Calu3 (cell line): ENCODE data around the gene YTHDC1. TPM values are rescaled to one million over a fixed set of nuclear protein-coding genes. Genes with fewer than 3 reads are reported as not detected.
A peak's percentile ranks its signal among the peaks of the same experiment; 100 is the strongest.

Source experiments
- BruUV-seq: library from RNA; stranded (reverse); fragments of 400-500 nt; replicated peaks from 2 replicates; lab custom pipeline; 2021; lab: Mats Ljungman, UMichigan
- CTCF ChIA-PET: fragments of 300-600 bp; sonication (Branson Sonifier 250); formaldehyde crosslinking; loops from one replicate; lab custom pipeline; 2022; ENCODE audit warnings: antibody characterized with exemption; lab: Charles Lee
- DNase-seq: peaks from one replicate; pipeline ENCODE4 v3.0.0; 2022
- H3K27ac Mint-ChIP-seq: one replicate; pipeline ENCODE4 v1.8.0; 2022; ENCODE audit warnings: mixed read lengths; ENCODE audit not compliant: unreplicated experiment
- H3K27me3 Mint-ChIP-seq: one replicate; pipeline ENCODE4 v1.8.0; 2022; ENCODE audit warnings: mixed read lengths; ENCODE audit not compliant: unreplicated experiment
- H3K36me3 Mint-ChIP-seq: one replicate; pipeline ENCODE4 v1.8.0; 2022; ENCODE audit warnings: mild to moderate bottlenecking, moderate library complexity, mixed read lengths; ENCODE audit not compliant: insufficient read depth, unreplicated experiment
- H3K4me1 Mint-ChIP-seq: one replicate; pipeline ENCODE4 v1.8.0; 2022; ENCODE audit warnings: mild to moderate bottlenecking, low read depth, mixed read lengths; ENCODE audit not compliant: unreplicated experiment
- H3K4me3 Mint-ChIP-seq: one replicate; pipeline ENCODE4 v1.8.0; 2022; ENCODE audit warnings: mild to moderate bottlenecking, low read depth, moderate library complexity, mixed read lengths; ENCODE audit not compliant: unreplicated experiment
- H3K9me3 Mint-ChIP-seq: one replicate; pipeline ENCODE4 v1.8.0; 2022; ENCODE audit warnings: low read depth, mixed read lengths; ENCODE audit not compliant: unreplicated experiment
- CTCF ChIP-seq: fragments of 200-600 bp; IDR thresholded peaks from one replicate; pipeline ENCODE4 v1.8.0; 2022; ENCODE audit warnings: antibody characterized with exemption; ENCODE audit not compliant: unreplicated experiment
- intact Hi-C: fragments of 100-400 bp; cut with micrococcal nuclease; formaldehyde crosslinking; loops from one replicate; pipeline ENCODE4 v1.10.0; 2022; ENCODE audit not compliant: unreplicated experiment
- total RNA-seq: library from RNA; stranded (reverse); gene quantifications from 2 replicates; pipeline ENCODE4 v1.2.3, GENCODE V29; 2022

The YTHDC1 gene
- total RNA-seq, 1 experiment from 2014 or later = 68.6 TPM

GRCh38 chr4:68347845-68348244, 2.0 kb downstream of the YTHDC1 start:
- Mint-ChIP-seq H3K9me3 (no peaks in the 10 kb centered on the region), H3K27ac (peak overlapping the region; percentile 94), H3K4me1 (peaks cover 5% of the 10 kb centered on the region), H3K27me3 (no peaks in the 10 kb centered on the region), H3K36me3 (peaks cover 31% of the 10 kb centered on the region), H3K4me3 (peak overlapping the region; percentile 98)
- TF ChIP-seq CTCF = no peak
- DNase-seq = no peak
- intact Hi-C loops = loop anchor here (2.0 kb wide), 1 partner anchor 21 kb away; no protein-coding TSS in a partner anchor
- BruUV-seq = no TSS peak
- CTCF ChIA-PET = interaction anchor here (0.7 kb wide), 1 partner anchor 28 kb away, joined by 3 read pairs; no protein-coding TSS in a partner anchor

- H3K4me1 Mint-ChIP-seq = peaks cover 14% of the 10 kb centered on the region
- H3K9me3 Mint-ChIP-seq = no peaks in the 10 kb centered on the region
- no TSS peak for BruUV-seq
- H3K27ac Mint-ChIP-seq = peak overlapping the region; percentile 30
- no peak for DNase-seq
- intact Hi-C loops = loop anchor here (2.0 kb wide), 1 partner anchor 22 kb away; no protein-coding TSS in a partner anchor
- H3K27me3 Mint-ChIP-seq = no peaks in the 10 kb centered on the region
- no peak for TF ChIP-seq CTCF
- peak overlapping the region; percentile 98 for H3K4me3 Mint-ChIP-seq
- H3K36me3 Mint-ChIP-seq = peaks cover 31% of the 10 kb centered on the region
- CTCF ChIA-PET = no interaction called here
Measured at GRCh38 chr4:68346461-68346860, 3.4 kb downstream of the YTHDC1 start.

GRCh38 chr4:68344785-68345184, 5.1 kb downstream of the YTHDC1 start:
- peaks cover 17% of the 10 kb centered on the region for H3K4me1 Mint-ChIP-seq
- H3K36me3 Mint-ChIP-seq = peaks cover 24% of the 10 kb centered on the region
- H3K4me3 Mint-ChIP-seq = peak overlapping the region; percentile 21
- no peak for TF ChIP-seq CTCF
- intact Hi-C loops = no loop called here
- no peak for DNase-seq
- H3K9me3 Mint-ChIP-seq = no peaks in the 10 kb centered on the region
- CTCF ChIA-PET = interaction anchor here (1.0 kb wide), 1 partner anchor 31 kb away, joined by 4 read pairs; no protein-coding TSS in a partner anchor
- no peak overlapping the region for H3K27ac Mint-ChIP-seq
- BruUV-seq = no TSS peak
- H3K27me3 Mint-ChIP-seq = no peaks in the 10 kb centered on the region

GRCh38 chr4:68344049-68344448, 5.8 kb downstream of the YTHDC1 start:
- H3K4me1 Mint-ChIP-seq = peaks cover 17% of the 10 kb centered on the region
- no peak for DNase-seq
- no peak overlapping the region for H3K27ac Mint-ChIP-seq
- H3K36me3 Mint-ChIP-seq = peaks cover 16% of the 10 kb centered on the region
- CTCF ChIA-PET = interaction anchor here (1.0 kb wide), 1 partner anchor 32 kb away, joined by 4 read pairs; no protein-coding TSS in a partner anchor
- intact Hi-C loops = no loop called here
- peak overlapping the region; percentile 21 for H3K4me3 Mint-ChIP-seq
- no peaks in the 10 kb centered on the region for H3K27me3 Mint-ChIP-seq
- no peak for TF ChIP-seq CTCF
- no TSS peak for BruUV-seq
- H3K9me3 Mint-ChIP-seq = no peaks in the 10 kb centered on the region
